ENCODE data around the gene LIMS1.

Gene LIMS1

DNA sequence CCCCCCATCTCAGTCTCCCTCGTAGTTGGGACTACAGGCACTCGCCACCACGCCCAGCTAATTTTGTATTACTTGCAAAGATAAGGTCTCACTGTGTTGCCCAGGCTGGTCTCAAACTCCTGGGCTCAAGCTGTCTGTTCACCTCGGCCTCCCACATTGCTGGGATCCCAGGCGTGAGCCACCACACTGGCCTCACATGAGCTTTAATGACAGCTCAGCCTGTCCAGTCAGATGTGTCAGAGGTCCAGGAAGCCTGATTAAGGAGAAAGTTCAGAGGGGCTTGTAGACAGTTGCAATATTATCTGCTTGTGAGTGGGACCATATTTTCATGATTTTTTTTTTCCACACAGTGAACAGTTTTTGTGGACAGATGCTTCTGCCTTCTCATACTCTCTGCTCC, 82.0 kb downstream of the LIMS1 start:
- no peak for DNase-seq

DNA sequence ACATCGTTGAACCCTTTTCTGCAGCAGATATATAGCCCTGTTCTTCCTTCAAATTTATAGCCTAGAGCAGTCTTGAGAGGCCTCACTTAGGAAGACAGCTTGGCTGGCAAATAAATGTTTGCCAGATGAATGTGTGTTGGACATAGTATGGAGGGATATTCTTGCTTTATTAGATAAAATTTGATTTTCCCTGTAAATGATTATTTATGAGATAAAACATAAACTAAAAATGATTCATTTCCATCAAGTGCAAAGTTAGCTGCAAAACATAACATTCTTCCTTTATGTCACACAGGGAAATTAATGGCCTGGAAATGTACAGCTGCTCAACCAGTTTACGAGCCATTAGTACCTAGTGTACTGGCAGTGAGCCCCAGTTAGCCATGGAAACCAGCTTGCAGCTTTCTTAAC, 82.5 kb downstream of the LIMS1 start:
- no peak for DNase-seq

DNA sequence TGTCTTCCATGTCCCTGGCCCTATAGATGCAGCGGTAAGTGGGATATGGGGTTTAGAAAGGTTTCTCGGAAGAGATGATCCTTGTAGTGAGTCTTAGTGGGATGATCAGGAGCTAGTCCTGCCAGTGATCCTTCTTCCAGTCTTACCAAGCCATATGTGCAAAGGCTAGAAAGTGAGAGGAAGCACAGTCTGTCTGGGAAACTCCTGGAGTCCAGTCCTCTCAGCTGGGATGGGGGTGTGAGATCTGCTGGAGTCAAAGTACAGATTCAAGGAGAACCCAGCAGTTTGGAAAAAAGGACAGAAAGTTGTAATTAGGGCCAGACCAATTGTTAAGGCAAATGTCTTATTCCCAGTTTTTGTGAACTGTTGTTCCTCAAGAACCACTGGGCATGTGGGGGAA, 83.3 kb downstream of the LIMS1 start:
- DNase-seq: no peak

DNA sequence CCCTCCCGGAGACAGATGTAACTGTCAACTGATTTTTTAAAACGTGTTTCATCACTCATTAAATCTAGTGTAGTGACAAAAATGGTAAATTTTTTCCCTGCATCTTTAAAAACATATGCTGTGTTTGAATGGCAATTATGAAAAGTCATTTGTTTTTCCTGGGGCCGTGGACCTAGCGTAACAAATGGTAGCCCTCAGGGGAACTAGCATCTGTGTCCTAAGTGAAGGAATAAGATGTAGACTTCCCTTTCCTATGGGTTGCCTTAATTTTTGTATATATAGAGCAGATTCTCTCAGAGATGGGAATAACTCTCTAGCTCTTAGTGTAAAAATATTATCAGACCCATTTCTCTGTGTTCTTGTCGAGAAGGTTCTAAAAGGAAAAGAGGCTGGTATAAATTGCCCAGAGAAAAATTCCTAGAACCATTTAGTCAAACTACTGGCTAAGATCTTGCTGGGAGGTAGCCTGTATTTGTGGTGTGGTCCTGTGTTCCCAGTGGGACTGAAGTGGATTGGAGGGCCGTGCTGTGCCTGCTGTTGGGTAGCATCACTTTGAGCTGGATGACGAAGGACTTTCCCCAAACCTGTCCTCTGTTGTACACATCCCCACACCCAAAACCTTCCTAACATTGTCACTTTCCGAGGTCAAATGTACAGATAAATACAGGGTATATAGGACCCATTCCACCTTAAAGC, 85.8 kb downstream of the LIMS1 start:
- no peak for DNase-seq

DNA sequence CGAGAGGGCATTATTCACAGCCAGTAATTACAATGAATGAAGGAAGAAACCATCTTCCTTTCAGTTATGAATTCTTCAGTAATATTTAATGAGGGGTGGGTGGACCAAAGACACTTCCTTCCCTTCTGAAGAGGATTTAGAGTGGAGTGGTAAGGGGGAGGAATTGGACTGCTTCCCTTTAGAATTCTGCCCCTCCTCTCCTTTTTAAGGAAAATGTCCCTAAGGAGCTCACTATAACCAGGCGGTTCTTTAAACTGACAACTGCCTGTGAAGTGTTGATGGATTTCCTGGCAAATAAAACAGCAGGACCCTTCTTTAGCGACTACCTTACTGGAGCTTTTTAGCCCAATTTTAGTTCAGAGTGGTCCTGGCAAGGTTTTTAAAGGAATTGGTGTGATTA, 86.4 kb downstream of the LIMS1 start:
- DNase-seq: no peak

DNA sequence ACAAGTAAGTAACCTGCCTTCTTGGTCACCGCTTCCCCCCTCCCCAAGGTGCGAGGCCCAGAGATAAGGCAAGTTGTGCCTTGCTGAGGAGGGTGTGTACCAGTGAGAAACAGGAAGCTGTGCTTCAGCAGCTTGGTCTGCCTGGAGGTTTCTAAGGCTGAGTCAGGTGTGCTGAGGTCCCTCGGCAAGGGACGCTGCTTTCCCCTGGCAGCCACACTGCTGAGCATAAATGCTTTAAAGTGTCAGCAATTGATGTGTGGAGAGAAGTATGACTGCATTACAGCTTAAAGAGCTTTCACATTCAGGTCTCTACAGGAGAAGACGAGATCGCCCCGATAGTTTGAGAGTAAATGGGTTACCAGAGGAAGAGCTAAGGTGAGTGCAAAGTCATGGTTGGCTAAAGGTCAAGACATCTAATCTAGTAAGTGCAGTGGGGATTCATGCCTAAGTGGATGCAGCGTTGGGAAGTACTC, 86.9 kb downstream of the LIMS1 start:
- no peak for DNase-seq

- DNase-seq: no peak
Measured at GRCh38 chr2:108621687-108622681, 87.7 kb downstream of the LIMS1 start.

GRCh38 chr2:108623616-108624015, 89.3 kb downstream of the LIMS1 start:
- no peak for DNase-seq

DNA sequence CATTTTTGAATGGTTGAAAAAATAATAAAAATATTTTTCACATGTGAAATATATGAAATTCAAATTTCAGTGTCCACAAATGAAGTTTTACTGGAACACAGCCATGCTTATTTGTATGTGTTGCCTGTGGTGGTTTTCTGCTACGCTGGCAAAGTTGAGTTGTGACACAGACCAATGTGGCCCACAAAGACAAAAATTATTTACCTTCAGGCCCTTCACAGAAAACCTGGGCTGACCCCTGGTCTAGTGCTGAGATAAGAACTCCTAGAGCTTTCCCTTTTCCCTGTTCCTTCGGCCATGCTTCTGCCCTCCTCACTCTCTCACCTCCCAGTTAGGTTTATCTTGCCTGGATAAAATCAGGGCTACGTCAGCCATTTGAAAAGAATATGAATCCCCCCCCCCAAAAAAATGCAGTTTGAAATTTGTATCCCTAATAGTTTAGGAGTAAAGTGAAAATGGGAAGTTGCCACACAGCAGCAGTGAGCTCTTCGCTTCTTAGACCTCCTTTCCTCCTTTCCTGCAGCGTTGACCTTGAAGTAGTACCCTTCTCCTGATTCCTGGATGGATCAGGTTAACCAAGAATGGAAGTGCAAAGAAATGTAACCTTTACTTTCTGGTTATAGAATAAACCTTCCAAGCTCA, 91.0 kb downstream of the LIMS1 start:
- no peak for DNase-seq

GRCh38 chr2:108625828-108626195, 91.5 kb downstream of the LIMS1 start:
- no peak for DNase-seq

GRCh38 chr2:108626995-108627394, 92.7 kb downstream of the LIMS1 start:
- no peak for DNase-seq

DNA sequence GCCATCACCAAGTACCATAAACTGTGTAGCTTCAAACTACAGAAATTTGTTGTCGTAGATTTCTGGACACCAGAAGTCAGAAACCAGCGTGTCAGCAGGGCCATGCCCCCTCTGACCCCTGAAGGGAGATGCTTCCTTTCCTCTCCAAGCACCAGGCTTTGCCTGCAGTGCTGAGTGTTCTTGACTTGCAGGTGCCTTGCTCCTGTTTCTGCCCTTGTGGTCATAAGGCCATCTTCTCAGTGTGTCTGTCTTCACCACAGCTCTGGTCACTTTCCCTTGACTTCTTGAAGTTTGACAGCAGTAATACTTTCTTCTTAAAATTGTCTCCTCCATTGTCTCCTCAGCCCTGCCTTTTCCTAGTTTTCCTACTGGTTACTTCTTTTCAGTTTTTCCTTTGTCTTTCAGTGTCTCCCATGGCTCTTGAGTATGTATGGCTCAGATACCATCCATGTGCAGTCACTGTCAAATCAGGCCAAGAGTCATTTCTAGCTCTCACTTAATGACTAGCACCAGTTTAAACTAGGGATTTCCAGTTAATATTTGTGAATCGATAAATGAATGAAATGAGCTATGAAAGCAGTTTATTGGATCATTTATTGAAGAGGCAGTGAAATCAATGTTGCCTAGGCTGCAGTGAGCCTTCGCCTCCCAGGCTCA, 93.8 kb downstream of the LIMS1 start:
- DNase-seq: no peak

- no peak for DNase-seq
Measured at GRCh38 chr2:108628936-108629335, 94.7 kb downstream of the LIMS1 start.

GRCh38 chr2:108629417-108629816, 95.1 kb downstream of the LIMS1 start:
- no peak for DNase-seq

- DNase-seq: no peak
Measured at GRCh38 chr2:108630567-108631405, 96.5 kb downstream of the LIMS1 start.

- DNase-seq: no peak
Measured at GRCh38 chr2:108632332-108633160, 98.3 kb downstream of the LIMS1 start.

GRCh38 chr2:108633409-108633808, 99.1 kb downstream of the LIMS1 start:
- no peak for DNase-seq

- DNase-seq: no peak
Measured at GRCh38 chr2:108634011-108634410, 99.7 kb downstream of the LIMS1 start.

DNA sequence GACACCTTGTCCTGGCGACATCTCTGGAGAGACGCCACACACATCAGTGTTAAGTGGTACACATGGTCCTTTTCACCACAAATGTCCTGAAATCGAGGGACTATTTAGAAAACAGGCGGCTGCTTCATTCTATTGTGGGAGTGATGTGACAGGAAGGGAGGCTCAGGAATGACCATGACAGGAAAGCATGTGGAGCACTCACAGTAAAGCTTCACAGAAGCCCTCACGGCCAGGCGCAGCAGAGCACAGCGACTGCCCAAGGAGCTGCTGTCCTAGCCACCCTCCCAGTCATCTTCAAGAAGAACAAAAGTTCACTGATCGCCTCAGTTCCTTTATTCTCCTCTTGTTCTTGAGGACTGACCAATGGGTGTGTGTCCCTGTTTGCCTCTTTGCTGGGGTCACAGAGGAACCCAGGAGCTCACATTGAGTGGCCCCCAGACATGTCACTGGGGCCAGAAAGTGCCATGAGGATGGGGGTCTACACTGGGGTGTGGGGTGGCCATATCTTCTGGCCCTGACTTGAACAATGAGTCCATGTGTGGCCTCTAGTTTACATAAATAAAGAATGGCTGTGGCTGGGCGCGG, 100.4 kb downstream of the LIMS1 start:
- DNase-seq: no peak

- no peak for DNase-seq
Measured at GRCh38 chr2:108635630-108636354, 101.5 kb downstream of the LIMS1 start.
